Ishikawa (cell line): ENCODE results near the gene NMRAL1.

ENCODE experiments used
- CEBPB ChIP-seq: IDR thresholded peaks from 2 replicates; pipeline ENCODE4 v1.6.1; 2012
- CREB1 ChIP-seq: IDR thresholded peaks from 2 replicates; pipeline ENCODE4 v1.6.1; 2012; ENCODE audit warnings: low read depth
- EP300 ChIP-seq: IDR thresholded peaks from 2 replicates; pipeline ENCODE4 v1.6.1; 2012; ENCODE audit warnings: borderline replicate concordance
- NFIC ChIP-seq: IDR thresholded peaks from 2 replicates; pipeline ENCODE4 v1.6.1; 2012
- RAD21 ChIP-seq: IDR thresholded peaks from 2 replicates; pipeline ENCODE4 v1.6.1; 2012; ENCODE audit warnings: low read depth
- REST ChIP-seq: IDR thresholded peaks from 2 replicates; pipeline ENCODE4 v1.6.1; 2012; ENCODE audit warnings: low read depth, mild to moderate bottlenecking
- TAF1 ChIP-seq: IDR thresholded peaks from 2 replicates; pipeline ENCODE4 v1.6.1; 2012; ENCODE audit warnings: low read depth, mild to moderate bottlenecking
- TEAD4 ChIP-seq: IDR thresholded peaks from 2 replicates; pipeline ENCODE4 v1.6.1; 2012
- YY1 ChIP-seq: IDR thresholded peaks from 2 replicates; pipeline ENCODE4 v1.6.1; 2012; ENCODE audit warnings: low read depth

GRCh38 chr16:4486126-4486893 lies 11.9 kb upstream of the NMRAL1 start:
- TF ChIP-seq RAD21: no peak
- TF ChIP-seq TAF1: no peak
- no peak for TF ChIP-seq REST
- TF ChIP-seq NFIC: no peak
- TF ChIP-seq TEAD4: no peak
- TF ChIP-seq CEBPB: no peak
- TF ChIP-seq CREB1: no peak
- TF ChIP-seq EP300: no peak
- no peak for TF ChIP-seq YY1
